ENCODE results near the gene ACSM3. TPM values are rescaled to one million over a fixed set of nuclear protein-coding genes. Genes with fewer than 3 reads are reported as not detected.
A peak's percentile ranks its signal among the peaks of the same experiment; 100 is the strongest.
"Not testable (repeated sequence)": the region's sequence is repeated elsewhere in the genome, so short reads cannot be mapped to it uniquely, and the experiment has no call there.

Gene ACSM3
- total and polyA plus RNA-seq, 2 experiments from 2014 or later, result 1.8 to 4.5 TPM

DNA sequence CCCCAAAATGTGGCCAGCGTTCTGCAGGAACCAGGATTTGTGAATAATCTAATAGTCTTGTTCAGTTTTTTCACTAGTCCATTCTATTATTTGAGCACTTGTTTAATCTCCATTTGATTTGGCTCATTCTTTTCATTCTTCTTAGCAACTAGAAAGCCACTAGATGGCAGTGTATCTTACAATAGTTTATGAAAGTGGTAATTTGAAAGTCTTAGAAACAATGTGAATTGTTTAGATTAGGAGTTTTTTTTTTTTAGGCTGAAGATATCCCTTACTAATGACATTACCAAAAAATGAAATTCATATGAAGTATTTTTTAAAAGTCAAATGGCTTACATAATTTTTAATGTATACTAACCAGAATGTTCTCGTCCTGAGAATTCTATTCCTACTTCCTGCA lies 35.8 kb downstream of the ACSM3 start:
- TF ChIP-seq, protein P1, sequence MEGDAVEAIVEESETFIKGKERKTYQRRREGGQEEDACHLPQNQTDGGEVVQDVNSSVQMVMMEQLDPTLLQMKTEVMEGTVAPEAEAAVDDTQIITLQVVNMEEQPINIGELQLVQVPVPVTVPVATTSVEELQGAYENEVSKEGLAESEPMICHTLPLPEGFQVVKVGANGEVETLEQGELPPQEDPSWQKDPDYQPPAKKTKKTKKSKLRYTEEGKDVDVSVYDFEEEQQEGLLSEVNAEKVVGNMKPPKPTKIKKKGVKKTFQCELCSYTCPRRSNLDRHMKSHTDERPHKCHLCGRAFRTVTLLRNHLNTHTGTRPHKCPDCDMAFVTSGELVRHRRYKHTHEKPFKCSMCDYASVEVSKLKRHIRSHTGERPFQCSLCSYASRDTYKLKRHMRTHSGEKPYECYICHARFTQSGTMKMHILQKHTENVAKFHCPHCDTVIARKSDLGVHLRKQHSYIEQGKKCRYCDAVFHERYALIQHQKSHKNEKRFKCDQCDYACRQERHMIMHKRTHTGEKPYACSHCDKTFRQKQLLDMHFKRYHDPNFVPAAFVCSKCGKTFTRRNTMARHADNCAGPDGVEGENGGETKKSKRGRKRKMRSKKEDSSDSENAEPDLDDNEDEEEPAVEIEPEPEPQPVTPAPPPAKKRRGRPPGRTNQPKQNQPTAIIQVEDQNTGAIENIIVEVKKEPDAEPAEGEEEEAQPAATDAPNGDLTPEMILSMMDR (IDR thresholded peaks at IDR 0.05; ENCODE audit: low read depth, low read length), result peak; percentile 55

DNA sequence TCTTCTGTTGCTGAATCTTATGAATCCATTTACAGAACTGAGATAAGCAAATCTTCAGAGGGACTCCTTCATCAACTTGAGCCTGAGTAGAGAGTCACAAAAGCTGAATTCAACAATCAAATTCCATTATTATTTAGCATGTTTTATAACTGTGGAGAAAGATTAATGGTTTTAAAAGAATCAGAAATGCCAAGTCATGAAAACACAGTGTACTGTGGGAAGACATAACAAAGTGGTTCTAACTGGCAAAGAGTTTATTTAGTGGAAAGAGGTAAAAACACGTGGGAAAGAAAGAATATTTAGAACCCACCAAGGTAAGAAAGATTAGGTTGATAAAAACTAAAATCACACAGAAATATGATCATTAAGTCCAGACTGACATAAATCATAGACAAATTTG lies 37.5 kb downstream of the ACSM3 start:
- TF ChIP-seq, protein P1 (IDR thresholded peaks at IDR 0.05; ENCODE audit: low read depth, low read length), result no peak
- H3K4me1 ChIP-seq (ENCODE audit: low read depth), result no peaks in the 10 kb centered on the region
- H3K4me3 ChIP-seq, result no peak overlapping the region
- H3K9me3 ChIP-seq (ENCODE audit: low read depth), result no peaks in the 10 kb centered on the region
- H3K27ac ChIP-seq, result no peak overlapping the region
- DNase-seq (ENCODE audit: low read depth in 1 of 2, low spot score in 1 of 2), result no peak
- H3K36me3 ChIP-seq, result peaks cover 21% of the 10 kb centered on the region
- no peaks in the 10 kb centered on the region for H3K27me3 ChIP-seq

More for the DNA sequence above, 35.8 kb downstream of the ACSM3 start:
- no peaks in the 10 kb centered on the region for H3K4me1 ChIP-seq (ENCODE audit: low read depth)
- DNase-seq (ENCODE audit: low read depth in 1 of 2, low spot score in 1 of 2), result peak; percentile 46 to 56
- no peak overlapping the region for H3K4me3 ChIP-seq
- no peaks in the 10 kb centered on the region for H3K9me3 ChIP-seq (ENCODE audit: low read depth)
- H3K27ac ChIP-seq, result no peak overlapping the region
- peaks cover 21% of the 10 kb centered on the region for H3K36me3 ChIP-seq
- H3K27me3 ChIP-seq, result no peaks in the 10 kb centered on the region

- TF ChIP-seq, protein P1 (IDR thresholded peaks at IDR 0.05; ENCODE audit: low read depth, low read length), result no peak
- Histone ChIP-seq H3K36me3 (peaks cover 14% of the 10 kb centered on the region), H3K4me1 (ENCODE audit: low read depth) (no peaks in the 10 kb centered on the region), H3K27ac (no peak overlapping the region), H3K4me3 (no peak overlapping the region), H3K9me3 (ENCODE audit: low read depth) (no peaks in the 10 kb centered on the region), H3K27me3 (no peaks in the 10 kb centered on the region)
- DNase-seq (ENCODE audit: low read depth in 1 of 2, low spot score in 1 of 2), result no peak
These were observed 39.4 kb downstream of the ACSM3 start for GRCh38 chr16:20803192-20803560.

DNA sequence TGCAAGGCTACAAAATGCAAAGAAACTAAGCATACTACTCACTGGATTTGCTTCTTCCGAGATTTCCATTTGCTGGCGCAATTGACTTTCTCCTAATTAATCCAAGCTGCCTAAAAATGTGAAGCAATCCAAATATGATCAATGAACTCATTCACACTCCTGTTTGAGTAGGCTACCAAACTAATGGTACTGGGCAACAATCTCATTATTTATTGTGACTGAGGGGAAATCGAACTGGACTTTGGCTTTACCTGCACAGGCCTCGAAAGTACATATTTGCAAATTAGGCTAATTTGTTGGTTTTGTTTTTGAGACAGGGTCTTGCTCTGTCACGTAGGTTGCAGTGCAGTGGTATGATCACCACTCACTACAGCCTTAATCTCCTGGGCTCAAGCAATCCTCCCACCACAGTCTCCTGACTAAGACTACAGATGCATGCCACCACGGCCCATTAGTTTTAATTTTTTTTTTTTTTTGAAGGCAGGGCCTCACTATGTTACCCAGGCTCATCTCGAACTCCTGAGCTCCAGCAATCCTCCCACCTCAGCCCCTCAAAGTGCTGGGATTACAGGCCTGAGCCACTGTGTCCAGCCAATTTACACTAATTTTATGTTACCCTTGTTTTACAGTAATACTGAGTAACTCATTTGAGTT lies 39.9 kb downstream of the ACSM3 start:
- Histone ChIP-seq H3K9me3 (ENCODE audit: low read depth) (no peaks in the 10 kb centered on the region), H3K4me3 (no peak overlapping the region), H3K27ac (no peak overlapping the region), H3K4me1 (ENCODE audit: low read depth) (no peaks in the 10 kb centered on the region), H3K36me3 (peaks cover 10% of the 10 kb centered on the region), H3K27me3 (no peaks in the 10 kb centered on the region)
- TF ChIP-seq, protein P1 (IDR thresholded peaks at IDR 0.05; ENCODE audit: low read depth, low read length), result no peak
- no peak for DNase-seq (ENCODE audit: low read depth in 1 of 2, low spot score in 1 of 2)

GRCh38 chr16:20805684-20806167 lies 41.9 kb downstream of the ACSM3 start:
- Histone ChIP-seq H3K4me3 (peak overlapping the region; percentile 66), H3K27ac (peak overlapping the region; percentile 83)
- H3K27me3 ChIP-seq; H3K4me1 ChIP-seq (ENCODE audit: low read depth); H3K36me3 ChIP-seq; H3K9me3 ChIP-seq (ENCODE audit: low read depth); DNase-seq (ENCODE audit: low read depth in 1 of 2, low spot score in 1 of 2): not testable (repeated sequence)

- Histone ChIP-seq H3K4me1 (ENCODE audit: low read depth) (no peaks in the 10 kb centered on the region), H3K4me3 (peak within 1 kb of the TSS; percentile 66), H3K27ac (peak within 1 kb of the TSS; percentile 83), H3K9me3 (ENCODE audit: low read depth) (no peaks in the 10 kb centered on the region), H3K27me3 (no peaks in the 10 kb centered on the region), H3K36me3 (no peaks in the 10 kb centered on the region)
- TF ChIP-seq, protein P1 (IDR thresholded peaks at IDR 0.05; ENCODE audit: low read depth, low read length), result peak; percentile 65
- DNase-seq (ENCODE audit: low read depth in 1 of 2, low spot score in 1 of 2), result peak; percentile 96 to 97
These were observed 42.6 kb downstream of the ACSM3 start, which contains the start of the genes ERI2 and REXO5 for GRCh38 chr16:20806168-20807050. Gene ERI2 (minus strand): TSS chr16:20806472. CDS start chr16:20806430, 42 bp downstream. Gene REXO5 (plus strand): TSS chr16:20806527. CDS start chr16:20806954, 427 bp downstream.

Measured in cardiac muscle cell (in vitro differentiated cells and primary cell).